Neural progenitor cell (in vitro differentiated cells): Measurements from ENCODE around the gene MFSD6L. TPM values are rescaled to one million over a fixed set of nuclear protein-coding genes. Genes with fewer than 3 reads are reported as not detected.

Experiments
- DNase-seq: peaks from one replicate; pipeline ENCODE4 v3.0.0-alpha.2; 2016; ENCODE audit warnings: low spot score
- H2AFZ ChIP-seq: fragments of 200-600 bp; sonication (generic); replicated peaks from 2 replicates; pipeline ENCODE4 v1.6.1; 2016; ENCODE audit warnings: antibody characterized with exemption
- H3F3A ChIP-seq: fragments of 200-600 bp; sonication (generic); 2 replicates; pipeline ENCODE4 v1.6.1; 2016; ENCODE audit warnings: antibody characterized with exemption, low read depth
- H3K27ac ChIP-seq: fragments of 200-600 bp; sonication (generic); 2 replicates; pipeline ENCODE4 v1.5.1; 2016; ENCODE audit warnings: mild to moderate bottlenecking
- H3K27me3 ChIP-seq: fragments of 200-600 bp; sonication (generic); 2 replicates; pipeline ENCODE4 v1.6.1; 2016; ENCODE audit warnings: mild to moderate bottlenecking, moderate library complexity
- H3K36me3 ChIP-seq: fragments of 200-600 bp; sonication (generic); 2 replicates; pipeline ENCODE4 v1.5.1; 2016
- H3K4me1 ChIP-seq: fragments of 200-600 bp; sonication (generic); 2 replicates; pipeline ENCODE4 v1.6.1; 2016; ENCODE audit warnings: mixed run types
- H3K4me2 ChIP-seq: fragments of 200-600 bp; sonication (generic); 2 replicates; pipeline ENCODE4 v1.6.1; 2016
- H3K4me3 ChIP-seq: fragments of 200-600 bp; sonication (generic); 2 replicates; pipeline ENCODE4 v1.5.1; 2016
- H3K79me2 ChIP-seq: fragments of 200-600 bp; sonication (generic); 2 replicates; pipeline ENCODE4 v1.6.1; 2016; ENCODE audit warnings: low read depth
- H3K9ac ChIP-seq: fragments of 200-600 bp; sonication (generic); 2 replicates; pipeline ENCODE4 v1.6.1; 2016
- H3K9me3 ChIP-seq: fragments of 200-600 bp; sonication (generic); 2 replicates; pipeline ENCODE4 v1.5.1; 2016; ENCODE audit warnings: low read depth
- H4K20me1 ChIP-seq: fragments of 200-600 bp; sonication (generic); 2 replicates; pipeline ENCODE4 v1.6.1; 2016; ENCODE audit warnings: low read depth
- H3K27ac Mint-ChIP-seq: 3 replicates; pipeline ENCODE4 v1.8.0; 2021; ENCODE audit warnings: mixed read lengths
- H3K27me3 Mint-ChIP-seq: 2 replicates; pipeline ENCODE4 v1.8.0; 2022; ENCODE audit warnings: low read depth, mild to moderate bottlenecking, inconsistent platforms, moderate library complexity, mixed read lengths; ENCODE audit not compliant: insufficient read depth
- H3K36me3 Mint-ChIP-seq: 3 replicates; pipeline ENCODE4 v1.8.0; 2021; ENCODE audit warnings: mixed read lengths
- H3K4me1 Mint-ChIP-seq: 3 replicates; pipeline ENCODE4 v1.8.0; 2021; ENCODE audit warnings: mixed read lengths
- H3K4me3 Mint-ChIP-seq: 3 replicates; pipeline ENCODE4 v1.8.0; 2021; ENCODE audit warnings: mild to moderate bottlenecking, moderate library complexity, mixed read lengths
- H3K9me3 Mint-ChIP-seq: 3 replicates; pipeline ENCODE4 v1.8.0; 2020; ENCODE audit warnings: mixed read lengths
- CTCF ChIP-seq: fragments of 200-600 bp; sonication (generic); IDR thresholded peaks from 2 replicates; pipeline ENCODE4 v1.5.1; 2017; ENCODE audit warnings: antibody characterized with exemption, mild to moderate bottlenecking
- EZH2 ChIP-seq: fragments of 200-600 bp; sonication (generic); IDR thresholded peaks from 2 replicates; pipeline ENCODE4 v1.6.1; 2017; ENCODE audit warnings: antibody characterized with exemption, mild to moderate bottlenecking, moderate library complexity
- EZH2phosphoT487 ChIP-seq: fragments of 200-600 bp; sonication (generic); IDR thresholded peaks from 2 replicates; pipeline ENCODE4 v1.6.1; 2017; ENCODE audit warnings: antibody characterized with exemption
- total RNA-seq: library from RNA; depleted of rRNA; stranded (reverse); fragments of >200 nt; gene quantifications from 2 replicates; pipeline ENCODE4 v1.2.3, GENCODE V29; 2015; ENCODE audit warnings: low replicate concordance

MFSD6L gene, protein sequence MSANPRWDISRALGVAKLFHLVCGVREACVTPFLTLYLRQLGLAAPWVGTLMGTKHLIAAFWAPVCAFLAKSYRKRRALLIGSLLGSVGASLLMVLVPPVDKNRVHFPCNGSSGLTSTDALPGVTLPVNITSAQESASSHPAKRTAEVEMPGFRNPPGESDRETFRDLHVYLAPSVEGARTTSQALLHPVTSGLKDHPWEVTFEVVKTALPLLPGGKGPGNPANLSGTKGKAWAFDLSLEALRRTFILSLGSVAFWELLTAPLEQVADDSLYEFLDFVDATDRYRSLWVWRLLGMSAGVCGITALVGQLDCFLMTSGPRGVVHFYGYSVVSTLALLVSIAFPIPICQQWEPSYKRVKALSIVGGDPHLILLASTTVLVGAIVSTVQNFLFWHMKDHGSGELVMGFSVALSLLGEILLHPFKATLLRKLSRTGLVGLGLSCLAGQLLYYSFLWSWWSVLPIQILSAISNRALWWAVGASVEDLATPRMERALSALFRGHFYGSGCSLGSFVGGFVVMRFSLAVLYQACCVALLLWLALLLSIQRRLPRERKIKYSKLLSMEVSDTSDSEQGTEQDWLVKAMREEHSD
- not detected in 2 replicates for total RNA-seq

DNA sequence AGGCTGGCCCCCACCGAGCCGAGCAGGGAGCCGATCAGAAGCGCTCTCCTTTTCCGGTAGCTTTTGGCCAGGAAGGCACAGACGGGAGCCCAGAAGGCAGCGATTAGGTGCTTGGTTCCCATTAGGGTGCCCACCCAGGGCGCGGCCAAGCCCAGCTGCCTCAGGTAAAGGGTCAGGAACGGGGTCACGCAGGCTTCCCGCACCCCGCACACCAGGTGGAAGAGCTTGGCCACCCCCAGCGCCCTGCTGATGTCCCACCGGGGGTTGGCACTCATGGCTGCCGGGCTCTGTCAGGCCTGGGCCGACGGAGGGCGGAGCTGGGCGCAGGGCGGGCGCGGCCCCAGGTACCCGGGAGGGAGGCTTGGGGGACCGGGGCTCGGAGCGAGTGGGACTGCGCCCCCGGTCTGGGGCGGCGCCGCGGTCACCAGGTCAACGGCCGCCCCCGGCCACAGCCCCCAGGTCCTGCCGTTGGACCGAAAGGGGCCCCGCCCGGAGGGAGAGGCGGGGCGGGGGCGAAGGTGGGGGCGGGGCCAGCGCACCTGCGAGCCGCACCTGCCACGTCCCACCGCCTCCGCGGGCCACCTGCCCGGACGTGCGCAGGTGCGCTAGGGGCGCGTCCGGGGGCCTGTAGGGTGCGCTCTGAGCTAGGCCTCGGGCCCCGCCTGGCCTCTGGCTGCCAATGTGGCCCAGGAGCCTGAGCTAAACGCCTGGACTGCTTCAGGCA lies at the start of gene MFSD6L:
TSS of gene MFSD6L (minus strand) at position 520 of the 724 bp plus-strand sequence. CDS start at position 275, 245 bp downstream.
- no peak within 1 kb of the TSS for H3K27ac ChIP-seq
- peak within 1 kb of the TSS; percentile 75 for H2AFZ ChIP-seq
- no peaks in the 10 kb centered on the region for H3K36me3 ChIP-seq
- H4K20me1 ChIP-seq: no peaks in the 10 kb centered on the region
- peaks cover 4% of the 10 kb centered on the region for H3F3A ChIP-seq
- H3K36me3 Mint-ChIP-seq: no peaks in the 10 kb centered on the region
- H3K4me3 Mint-ChIP-seq: peak within 1 kb of the TSS; percentile 57
- H3K4me2 ChIP-seq: peak within 1 kb of the TSS; percentile 85
- H3K4me1 Mint-ChIP-seq: peaks cover 4% of the 10 kb centered on the region
- H3K9me3 Mint-ChIP-seq: no peaks in the 10 kb centered on the region
- peak; percentile 68 for DNase-seq
- H3K4me3 ChIP-seq: peak within 1 kb of the TSS; percentile 52
- peaks cover 37% of the 10 kb centered on the region for H3K27me3 Mint-ChIP-seq
- peaks cover 3% of the 10 kb centered on the region for H3K4me1 ChIP-seq
- no peak for TF ChIP-seq EZH2
- peak; percentile 59 for TF ChIP-seq EZH2phosphoT487
- peak; percentile 35 for TF ChIP-seq CTCF
- no peak within 1 kb of the TSS for H3K27ac Mint-ChIP-seq
- no peak within 1 kb of the TSS for H3K9ac ChIP-seq
- peaks cover 35% of the 10 kb centered on the region for H3K27me3 ChIP-seq
- H3K79me2 ChIP-seq: no peaks in the 10 kb centered on the region
- no peaks in the 10 kb centered on the region for H3K9me3 ChIP-seq

GRCh38 chr17:8847891-8848290 lies 48.7 kb upstream of the MFSD6L start:
- H4K20me1 ChIP-seq: no peaks in the 10 kb centered on the region
- Mint-ChIP-seq H3K27me3 (peaks cover 1% of the 10 kb centered on the region), H3K9me3 (no peaks in the 10 kb centered on the region), H3K36me3 (no peaks in the 10 kb centered on the region), H3K27ac (no peak overlapping the region), H3K4me3 (no peak overlapping the region), H3K4me1 (peaks cover 3% of the 10 kb centered on the region)
- no peaks in the 10 kb centered on the region for H3K27me3 ChIP-seq
- DNase-seq: no peak
- TF ChIP-seq EZH2: no peak
- TF ChIP-seq CTCF: no peak
- TF ChIP-seq EZH2phosphoT487: no peak
- H3K4me3 ChIP-seq: no peak overlapping the region
- no peak overlapping the region for H3K9ac ChIP-seq
- no peaks in the 10 kb centered on the region for H3K79me2 ChIP-seq
- no peak overlapping the region for H2AFZ ChIP-seq
- H3K9me3 ChIP-seq: no peaks in the 10 kb centered on the region
- no peaks in the 10 kb centered on the region for H3K4me1 ChIP-seq
- H3K27ac ChIP-seq: no peak overlapping the region
- no peaks in the 10 kb centered on the region for H3K36me3 ChIP-seq
- no peak overlapping the region for H3K4me2 ChIP-seq
- no peaks in the 10 kb centered on the region for H3F3A ChIP-seq

DNA sequence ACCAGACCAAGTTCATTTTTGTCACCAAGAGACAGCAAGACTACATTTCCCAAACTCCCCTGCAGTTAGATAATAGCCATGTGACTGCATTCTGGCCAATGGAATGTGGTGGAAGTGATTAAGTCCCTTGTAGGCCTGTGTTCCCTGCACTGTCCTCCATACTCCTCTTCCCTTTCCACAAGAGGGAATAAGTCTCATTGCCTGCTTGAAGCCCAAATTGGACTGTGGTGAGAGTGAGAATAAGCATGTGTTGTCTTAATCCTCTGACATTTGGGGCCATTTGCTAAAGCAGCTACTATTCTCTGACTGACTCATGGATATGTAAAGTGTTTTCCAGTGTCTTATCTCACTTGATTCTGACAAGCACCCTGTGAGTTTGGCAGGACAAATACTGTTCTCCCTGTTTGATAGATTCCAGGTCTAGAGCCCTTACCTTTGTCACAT lies 47.6 kb upstream of the MFSD6L start:
- H2AFZ ChIP-seq: peak overlapping the region; percentile 92
- H3K27ac ChIP-seq: no peak overlapping the region
- peak; percentile 55 for DNase-seq

More for the DNA sequence above, 47.6 kb upstream of the MFSD6L start:
- peaks cover 3% of the 10 kb centered on the region for H3K4me1 Mint-ChIP-seq
- H3K36me3 Mint-ChIP-seq: no peaks in the 10 kb centered on the region
- no peak overlapping the region for H3K27ac Mint-ChIP-seq
- no peaks in the 10 kb centered on the region for H3K79me2 ChIP-seq
- H3K4me2 ChIP-seq: no peak overlapping the region
- H3K36me3 ChIP-seq: no peaks in the 10 kb centered on the region
- H3K9me3 ChIP-seq: no peaks in the 10 kb centered on the region
- H3K9me3 Mint-ChIP-seq: no peaks in the 10 kb centered on the region
- H3K4me3 ChIP-seq: no peak overlapping the region
- peaks cover 2% of the 10 kb centered on the region for H3K27me3 Mint-ChIP-seq
- no peaks in the 10 kb centered on the region for H3K27me3 ChIP-seq
- H3F3A ChIP-seq: no peaks in the 10 kb centered on the region
- TF ChIP-seq EZH2 (no peak), EZH2phosphoT487 (no peak), CTCF (no peak)
- no peaks in the 10 kb centered on the region for H4K20me1 ChIP-seq
- no peak overlapping the region for H3K4me3 Mint-ChIP-seq
- no peak overlapping the region for H3K9ac ChIP-seq
- H3K4me1 ChIP-seq: no peaks in the 10 kb centered on the region
